GM19099 (cell line): ENCODE measurements around the gene MDK.

ENCODE experiments used
- POLR2A ChIP-seq: IDR thresholded peaks from 3 replicates; pipeline ENCODE4 v1.6.1; 2011; ENCODE audit warnings: low read depth; ENCODE audit not compliant: insufficient read length; ENCODE audit errors: extremely low read depth

MDK gene

GRCh38 chr11:46397526-46397925 lies 16.1 kb downstream of the MDK start:
- TF ChIP-seq POLR2A = no peak

- no peak for TF ChIP-seq POLR2A
These were observed 21.8 kb downstream of the MDK start for GRCh38 chr11:46402957-46403902.

- no peak for TF ChIP-seq POLR2A
These were observed 23.1 kb downstream of the MDK start for GRCh38 chr11:46404476-46405017.

GRCh38 chr11:46407635-46408034 lies 26.2 kb downstream of the MDK start:
- no peak for TF ChIP-seq POLR2A

GRCh38 chr11:46408407-46408986 lies 27.0 kb downstream of the MDK start:
- no peak for TF ChIP-seq POLR2A

GRCh38 chr11:46410021-46410420 lies 28.6 kb downstream of the MDK start:
- no peak for TF ChIP-seq POLR2A

GRCh38 chr11:46413760-46414465 lies 32.4 kb downstream of the MDK start:
- no peak for TF ChIP-seq POLR2A

- no peak for TF ChIP-seq POLR2A
These were observed 33.0 kb downstream of the MDK start for GRCh38 chr11:46414466-46414796.

GRCh38 chr11:46414879-46415278 lies 33.4 kb downstream of the MDK start:
- no peak for TF ChIP-seq POLR2A

GRCh38 chr11:46417711-46418110 lies 36.2 kb downstream of the MDK start:
- no peak for TF ChIP-seq POLR2A

- no peak for TF ChIP-seq POLR2A
These were observed 37.3 kb downstream of the MDK start for GRCh38 chr11:46418751-46419150.

- TF ChIP-seq POLR2A = no peak
These were observed 39.0 kb downstream of the MDK start for GRCh38 chr11:46420513-46420912.

GRCh38 chr11:46421257-46421880 lies 39.9 kb downstream of the MDK start:
- no peak for TF ChIP-seq POLR2A

- no peak for TF ChIP-seq POLR2A
These were observed 41.1 kb downstream of the MDK start for GRCh38 chr11:46422588-46422987.
